Right cardiac atrium (tissue), 5 donors: ENCODE results near the gene PKP3. TPM values are rescaled to one million over a fixed set of nuclear protein-coding genes. Genes with fewer than 3 reads are reported as not detected.
"Not testable (repeated sequence)": the region's sequence is repeated elsewhere in the genome, so short reads cannot be mapped to it uniquely, and the experiment has no call there.

Experiments used
- ATAC-seq, 2 donors: fragments of 200-7000 bp; cut with Tn5 transposase; one replicate each; pipeline versions ENCODE4 v1.8.0 to v1.9.1; 2020; ENCODE audit warnings: moderate library complexity in 2 of 2, mild to moderate bottlenecking in 1 of 2
- DNase-seq, 3 donors: peaks; one replicate each; pipeline ENCODE4 v3.0.0-alpha.2; 2020
- H3K27ac ChIP-seq: one replicate; pipeline ENCODE4 v1.5.1; 2013; ENCODE audit warnings: mild to moderate bottlenecking, low read length, control low read depth, moderate library complexity
- H3K27me3 ChIP-seq: one replicate; pipeline ENCODE4 v1.6.1; 2013; ENCODE audit not compliant: control insufficient read depth, insufficient read depth
- H3K4me1 ChIP-seq: one replicate; pipeline ENCODE4 v1.6.1; 2013; ENCODE audit warnings: low read length; ENCODE audit not compliant: control insufficient read depth, insufficient read depth
- H3K4me3 ChIP-seq: one replicate; pipeline ENCODE4 v1.5.1; 2013; ENCODE audit warnings: low read length, control low read depth
- H3K9me3 ChIP-seq: one replicate; pipeline ENCODE4 v1.6.1; 2013; ENCODE audit warnings: low read length; ENCODE audit not compliant: control insufficient read depth
- WGBS: extraction: QIAGEN DNeasy Blood & Tissue Kit; methylation state at CpG from one replicate; pipeline ENCODE4 v1.1.7; 2013; 5-methylcytosine and 5-hydroxymethylcytosine counted together
- intact Hi-C, 4 donors: fragments of 100-400 bp; cut with DNase I; formaldehyde crosslinking; loops; one replicate each; pipeline versions ENCODE4 v1.11.0 to v1.14.0; 2022 to 2023
- polyA plus RNA-seq: library from polyadenylated mRNA; stranded (reverse); fragments of 200-250 nt; gene quantifications from one replicate; pipeline ENCODE4 v1.2.3, GENCODE V29; 2013
- total RNA-seq, 4 donors: library from RNA; stranded (reverse); fragmentation: NEBNext Ultra II Directional; extraction: Animal tissue kit (Norgen Biotek cat#: 25700); gene quantifications; one replicate each; pipeline ENCODE4 v1.2.1, GENCODE V29; 2021
- donor health status: healthy with polysubstance abuse.
- donor health status: DM: no; HTN: yes; CAD: no.
- donor health status: DM: no; HTN: no; CAD: no.
- donor health status: DM: no; HTN: yes; CAD: no; lungs with severe emphysema.
- donor health status: DM: yes; HTN: yes; CAD: no.

Gene PKP3
- total and polyA plus RNA-seq, 5 donors = 0.26 to 0.88 (median 0.40) TPM

DNA sequence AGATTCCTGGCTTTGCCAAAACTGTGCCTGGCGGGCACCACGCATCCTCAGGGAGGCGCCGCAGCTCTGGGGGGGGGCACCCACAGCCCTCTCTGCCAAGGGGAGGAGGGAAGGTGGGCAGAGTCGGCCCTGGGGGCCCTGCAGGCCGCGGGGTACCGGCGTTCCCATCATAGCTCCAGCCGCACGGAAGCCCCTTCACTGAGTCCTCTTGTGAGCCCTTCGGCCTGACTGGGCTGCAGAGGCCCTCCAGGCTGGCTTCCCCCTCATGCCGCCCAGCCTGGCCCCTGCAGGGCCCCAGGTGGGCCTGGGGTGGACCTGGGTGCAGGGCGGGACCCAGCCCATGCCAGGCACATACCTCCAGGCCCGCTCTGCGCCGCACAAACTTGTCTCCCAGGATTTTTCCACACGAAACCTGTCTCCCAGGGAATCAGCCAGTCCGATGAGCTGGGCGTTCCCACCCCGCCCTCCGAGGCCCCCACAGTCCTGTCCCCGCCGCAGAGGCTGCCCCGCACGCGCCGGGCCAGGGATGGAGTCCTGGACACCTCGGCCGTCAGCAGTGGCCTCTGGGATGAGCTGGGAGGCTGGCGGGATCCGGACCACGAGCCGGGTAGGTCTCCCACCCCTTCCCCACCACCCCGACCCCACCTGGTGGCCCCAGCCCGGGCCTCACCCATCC is 1.8 kb upstream of the PKP3 start:
- intact Hi-C loops = no loop called here
- WGBS = 90% methylated on average over 36 of the region's 36 CpGs
- H3K27ac ChIP-seq = no peak overlapping the region
- ATAC-seq = no peak
- H3K4me3 ChIP-seq = no peak overlapping the region
- H3K27me3 ChIP-seq = no peaks in the 10 kb centered on the region
- no peaks in the 10 kb centered on the region for H3K9me3 ChIP-seq
- no peak for DNase-seq
- H3K4me1 ChIP-seq = no peaks in the 10 kb centered on the region

GRCh38 chr11:393219-394033 is 583 bp upstream of the PKP3 start:
- intact Hi-C loops = no loop called here
- H3K4me3 ChIP-seq = no peak overlapping the region
- no peaks in the 10 kb centered on the region for H3K9me3 ChIP-seq
- DNase-seq (no peak), ATAC-seq (no peak)
- no peaks in the 10 kb centered on the region for H3K4me1 ChIP-seq
- H3K27ac ChIP-seq = no peak overlapping the region
- H3K27me3 ChIP-seq = no peaks in the 10 kb centered on the region
- WGBS = 85% methylated on average over 17 of the region's 17 CpGs

DNA sequence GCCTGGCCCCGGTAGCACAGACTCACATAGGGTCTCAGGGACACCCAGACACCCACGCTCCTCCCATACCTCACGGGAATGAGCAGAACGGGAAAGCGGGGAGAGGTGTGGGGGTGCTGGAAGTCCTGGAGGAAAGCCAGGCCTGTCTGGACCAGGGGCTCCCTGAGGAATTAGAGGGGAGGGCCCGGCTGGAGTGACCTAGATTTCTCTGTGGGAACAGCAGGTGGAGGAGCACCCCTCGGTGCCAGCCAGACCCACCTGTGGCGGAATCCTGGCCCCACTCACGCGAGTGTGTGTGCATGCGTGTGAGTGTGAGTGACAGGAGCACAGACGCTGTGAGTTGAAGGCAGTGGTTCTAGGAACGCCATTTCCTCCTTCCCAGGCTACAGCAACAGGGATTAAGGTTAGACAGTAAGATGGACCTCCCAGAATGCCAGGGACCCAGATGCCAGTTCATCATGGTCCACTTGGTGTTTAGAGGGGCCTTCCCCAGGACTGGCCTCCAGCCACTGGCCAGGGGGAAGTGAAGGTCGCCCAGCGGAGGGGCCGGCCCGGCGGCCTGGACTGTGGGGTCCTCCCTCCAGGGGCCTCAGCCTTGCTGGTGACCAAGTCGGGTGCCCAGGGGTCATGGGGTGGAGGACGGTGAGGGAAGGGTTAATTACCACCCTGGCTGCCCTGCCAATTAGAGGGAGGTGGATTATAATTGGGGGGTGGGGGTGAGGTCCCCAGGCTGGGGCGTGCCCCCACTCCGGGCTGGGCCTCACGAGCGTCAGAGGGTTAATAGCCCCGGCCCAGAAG is 1.0 kb downstream of the PKP3 start:
- WGBS = 75% methylated on average over 25 of the region's 25 CpGs
- ATAC-seq (no peak), DNase-seq (no peak)
- intact Hi-C loops = no loop called here
- Histone ChIP-seq H3K4me3 (no peak overlapping the region), H3K9me3 (no peaks in the 10 kb centered on the region), H3K27me3 (no peaks in the 10 kb centered on the region), H3K27ac (no peak overlapping the region), H3K4me1 (no peaks in the 10 kb centered on the region)

- Histone ChIP-seq H3K27ac (no peak overlapping the region), H3K4me1 (no peaks in the 10 kb centered on the region), H3K27me3 (no peaks in the 10 kb centered on the region), H3K9me3 (no peaks in the 10 kb centered on the region), H3K4me3 (no peak overlapping the region)
- ATAC-seq (no peak), DNase-seq (no peak)
- intact Hi-C loops = no loop called here
- 68% methylated on average over 11 of the region's 11 CpGs for WGBS
Measured at GRCh38 chr11:395866-396265, 1.9 kb downstream of the PKP3 start.

DNA sequence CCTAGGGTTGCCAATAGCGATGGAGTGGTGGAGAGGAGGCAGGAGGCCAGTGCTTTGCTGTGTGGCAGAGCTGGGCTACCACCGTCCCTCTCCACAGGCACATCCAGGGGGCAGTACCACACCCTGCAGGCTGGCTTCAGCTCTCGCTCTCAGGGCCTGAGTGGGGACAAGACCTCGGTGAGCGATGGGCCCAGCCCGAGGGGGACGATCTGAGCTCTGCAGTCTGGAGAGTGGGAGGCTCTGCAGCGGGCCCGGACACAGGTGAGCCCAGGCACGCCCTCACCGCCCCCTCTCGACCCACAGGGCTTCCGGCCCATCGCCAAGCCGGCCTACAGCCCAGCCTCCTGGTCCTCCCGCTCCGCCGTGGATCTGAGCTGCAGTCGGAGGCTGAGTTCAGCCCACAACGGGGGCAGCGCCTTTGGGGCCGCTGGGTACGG is 2.5 kb downstream of the PKP3 start:
- H3K27me3 ChIP-seq = no peaks in the 10 kb centered on the region
- WGBS = 49% methylated on average over 23 of the region's 23 CpGs
- no peak overlapping the region for H3K27ac ChIP-seq

GRCh38 chr11:396948-397548 is 3.0 kb downstream of the PKP3 start:
- Histone ChIP-seq H3K27me3 (no peaks in the 10 kb centered on the region), H3K27ac (no peak overlapping the region), H3K4me1 (no peaks in the 10 kb centered on the region)

More for the DNA sequence above, 2.5 kb downstream of the PKP3 start:
- Histone ChIP-seq H3K4me3 (no peak overlapping the region), H3K9me3 (no peaks in the 10 kb centered on the region), H3K4me1 (no peaks in the 10 kb centered on the region)
- DNase-seq (no peak), ATAC-seq (peak; percentile 24 to 33)
- intact Hi-C loops = no loop called here

GRCh38 chr11:398826-399225 is 4.8 kb downstream of the PKP3 start:
- DNase-seq = peak in 2 of 3 donors; percentile 39 to 41
- Histone ChIP-seq H3K9me3 (no peaks in the 10 kb centered on the region), H3K4me3 (no peak overlapping the region), H3K27ac (no peak overlapping the region), H3K27me3 (no peaks in the 10 kb centered on the region), H3K4me1 (no peaks in the 10 kb centered on the region)
- intact Hi-C loops = no loop called here
- ATAC-seq = no peak
- WGBS = 93% methylated on average over 20 of the region's 20 CpGs

More at GRCh38 chr11:396948-397548, 3.0 kb downstream of the PKP3 start:
- ATAC-seq (peak; percentile 75 to 83), DNase-seq (peak; percentile 72 to 89 (median 89))
- WGBS = 47% methylated on average over 43 of the region's 43 CpGs
- no peak overlapping the region for H3K4me3 ChIP-seq
- intact Hi-C loops = no loop called here
- H3K9me3 ChIP-seq = no peaks in the 10 kb centered on the region

DNA sequence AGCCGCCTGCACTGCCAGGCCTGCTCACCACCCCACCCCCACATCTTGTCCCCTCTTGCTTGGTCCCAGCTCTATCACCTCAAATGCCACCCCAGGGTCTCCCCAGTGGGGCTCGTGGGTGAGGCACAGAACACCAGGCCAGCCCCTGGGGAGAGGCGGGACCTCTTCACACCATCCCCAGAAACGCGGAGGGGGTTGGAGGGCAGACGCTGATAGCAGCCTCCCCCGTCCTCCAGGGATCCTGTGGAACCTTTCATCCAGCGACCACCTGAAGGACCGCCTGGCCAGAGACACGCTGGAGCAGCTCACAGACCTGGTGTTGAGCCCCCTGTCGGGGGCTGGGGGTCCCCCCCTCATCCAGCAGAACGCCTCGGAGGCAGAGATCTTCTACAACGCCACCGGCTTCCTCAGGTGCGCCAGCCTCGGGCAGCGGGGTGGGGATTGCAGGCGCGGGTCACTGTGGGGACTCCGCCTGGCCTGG is 5.8 kb downstream of the PKP3 start:
- intact Hi-C loops = no loop called here
- no peaks in the 10 kb centered on the region for H3K9me3 ChIP-seq
- no peaks in the 10 kb centered on the region for H3K27me3 ChIP-seq
- WGBS = 85% methylated on average over 21 of the region's 21 CpGs
- DNase-seq (peak in 2 of 3 donors; percentile 27 to 60), ATAC-seq (no peak)
- H3K27ac ChIP-seq = no peak overlapping the region
- no peaks in the 10 kb centered on the region for H3K4me1 ChIP-seq
- no peak overlapping the region for H3K4me3 ChIP-seq

GRCh38 chr11:400241-400689 is 6.3 kb downstream of the PKP3 start:
- H3K27ac ChIP-seq = no peak overlapping the region
- 75% methylated on average over 50 of the region's 50 CpGs for WGBS
- no peaks in the 10 kb centered on the region for H3K4me1 ChIP-seq
- no peaks in the 10 kb centered on the region for H3K9me3 ChIP-seq
- H3K4me3 ChIP-seq = no peak overlapping the region
- intact Hi-C loops = no loop called here
- ATAC-seq (no peak), DNase-seq (peak in 2 of 3 donors; percentile 52 to 53)
- no peaks in the 10 kb centered on the region for H3K27me3 ChIP-seq

- peak in 1 of 3 donors; percentile 57 for DNase-seq
- H3K9me3 ChIP-seq, H3K4me1 ChIP-seq, intact Hi-C loops, H3K27ac ChIP-seq, H3K4me3 ChIP-seq, ATAC-seq, H3K27me3 ChIP-seq: not testable (repeated sequence)
- 96% methylated on average over 38 of the region's 52 CpGs for WGBS
Measured at GRCh38 chr11:401196-401595, 7.2 kb downstream of the PKP3 start.
